Panc1 (cell line): Measurements from ENCODE around the gene TBC1D16.

Experiments used
- CTCF ChIP-seq: fragments of 450-650 bp; IDR thresholded peaks from 2 replicates; pipeline ENCODE4 v1.5.1; 2017; ENCODE audit warnings: mild to moderate bottlenecking
- REST ChIP-seq, 2 experiments: IDR thresholded peaks; 2 replicates each; pipeline ENCODE4 v1.6.1; 2011 to 2012; ENCODE audit warnings: low read depth in 2 of 2, control low read depth in 1 of 2, low read length in 1 of 2, mild to moderate bottlenecking in 1 of 2, moderate library complexity in 1 of 2; ENCODE audit not compliant: insufficient read depth in 1 of 2

GRCh38 chr17:80082403-80083135 lies 46.9 kb upstream of the TBC1D16 start:
- peak; percentile 94 for TF ChIP-seq CTCF
- TF ChIP-seq REST (IDR thresholded peaks at IDR 0.05; ENCODE audit: insufficient read depth in 1 of 2, low read depth in 2 of 2, low read length in 1 of 2), result no peak
